HepG2 (cell line): ENCODE data around the gene CSNK1A1. TPM values are rescaled to one million over a fixed set of nuclear protein-coding genes. Genes with fewer than 3 reads are reported as not detected.

Experiments used
- CENPT ChIP-seq: sonication (generic); formaldehyde crosslinking; IDR thresholded peaks from 2 replicates; pipeline ENCODE4 v1.8.0; 2022; ENCODE audit warnings: low read depth, mild to moderate bottlenecking, moderate library complexity, missing genetic modification reagents
- CREB1 ChIP-seq, 2 experiments: fragments of 450-650 bp in 1 of 2; IDR thresholded peaks; 2 replicates each; pipeline ENCODE4 v1.6.1; 2016 to 2017; ENCODE audit warnings: control low read depth in 1 of 2, mild to moderate bottlenecking in 1 of 2, missing compliant biosample characterization in 1 of 2, missing genetic modification characterization in 1 of 2
- CREM ChIP-seq, 2 experiments: sonication (generic) in 1 of 2; formaldehyde crosslinking in 1 of 2; IDR thresholded peaks; 2 replicates each; pipeline versions ENCODE4 v1.4.0 to v1.6.1; 2016 to 2020; ENCODE audit warnings: antibody characterized with exemption in 1 of 2, mild to moderate bottlenecking in 1 of 2, missing genetic modification reagents in 1 of 2
- EP300 ChIP-seq, 3 experiments: sonication (generic) in 1 of 3; formaldehyde crosslinking in 1 of 3; IDR thresholded peaks; 2 replicates each; pipeline versions ENCODE4 v1.5.1 to v1.6.1; 2011 to 2020; ENCODE audit warnings: low read depth in 2 of 3, low read length in 2 of 3, borderline replicate concordance in 1 of 3, improper control_type of control experiment in 1 of 3, mild to moderate bottlenecking in 1 of 3, missing genetic modification reagents in 1 of 3, moderate library complexity in 1 of 3
- GPBP1L1 ChIP-seq: sonication (generic); formaldehyde crosslinking; IDR thresholded peaks from 2 replicates; pipeline ENCODE4 v1.5.0; 2020; ENCODE audit warnings: mild to moderate bottlenecking, missing genetic modification reagents
- KAT2B ChIP-seq: fragments of 150-350 bp; IDR thresholded peaks from 2 replicates; pipeline ENCODE4 v1.6.1; 2014; ENCODE audit warnings: low read depth, low read length, borderline replicate concordance
- LCORL ChIP-seq, 2 experiments: fragments of 450-650 bp in 1 of 2; sonication (generic) in 1 of 2; formaldehyde crosslinking in 1 of 2; IDR thresholded peaks; 2 replicates each; pipeline versions ENCODE4 v1.5.0 to v1.6.1; 2017 to 2020; ENCODE audit warnings: antibody characterized with exemption in 1 of 2, missing genetic modification reagents in 1 of 2
- NCOR1 ChIP-seq: fragments of 200-600 bp; sonication (generic); IDR thresholded peaks from 2 replicates; pipeline ENCODE4 v1.7.0; 2017; ENCODE audit warnings: antibody characterized with exemption, low read length, borderline replicate concordance
- PHF5A ChIP-seq: IDR thresholded peaks from one replicate; pipeline ENCODE4 v1.6.1; 2018; ENCODE audit warnings: low read depth, missing genetic modification reagents; ENCODE audit not compliant: unreplicated experiment
- SIN3A ChIP-seq: IDR thresholded peaks from 2 replicates; pipeline ENCODE4 v1.6.1; 2011; ENCODE audit warnings: low read depth, mild to moderate bottlenecking, control low read depth, low read length, borderline replicate concordance
- SMAD3 ChIP-seq: sonication (generic); formaldehyde crosslinking; IDR thresholded peaks from 2 replicates; pipeline ENCODE4 v1.4.0; 2020; ENCODE audit warnings: missing genetic modification reagents
- SMARCC2 ChIP-seq: fragments of 450-650 bp; IDR thresholded peaks from 2 replicates; pipeline ENCODE4 v1.6.1; 2017; ENCODE audit warnings: antibody characterized with exemption, mild to moderate bottlenecking
- TBX3 ChIP-seq: fragments of 450-650 bp; IDR thresholded peaks from 2 replicates; pipeline ENCODE4 v1.6.1; 2017; ENCODE audit warnings: antibody characterized with exemption, mild to moderate bottlenecking, inconsistent platforms, borderline replicate concordance
- ZBTB7B ChIP-seq: sonication (generic); formaldehyde crosslinking; IDR thresholded peaks from 2 replicates; pipeline ENCODE4 v1.4.0; 2020; ENCODE audit warnings: missing genetic modification reagents
- ZNF136 ChIP-seq: sonication (generic); formaldehyde crosslinking; IDR thresholded peaks from 2 replicates; pipeline ENCODE4 v1.8.1; 2022; ENCODE audit warnings: low read depth, mild to moderate bottlenecking, moderate library complexity, missing genetic modification reagents
- ZNF18 ChIP-seq: sonication (generic); formaldehyde crosslinking; IDR thresholded peaks from 2 replicates; pipeline ENCODE4 v1.8.0; 2022; ENCODE audit warnings: mild to moderate bottlenecking, missing genetic modification reagents; ENCODE audit not compliant: insufficient replicate concordance
- ZNF333 ChIP-seq: sonication (generic); formaldehyde crosslinking; IDR thresholded peaks from 2 replicates; pipeline ENCODE4 v1.4.0; 2020; ENCODE audit warnings: mild to moderate bottlenecking, missing genetic modification reagents, borderline replicate concordance
- ZNF550 ChIP-seq: sonication (generic); formaldehyde crosslinking; IDR thresholded peaks from 2 replicates; pipeline ENCODE4 v1.4.0; 2020; ENCODE audit warnings: mild to moderate bottlenecking, missing genetic modification reagents, borderline replicate concordance
- ZNF558 ChIP-seq: sonication (generic); formaldehyde crosslinking; IDR thresholded peaks from 2 replicates; pipeline ENCODE4 v1.9.0; 2022; ENCODE audit warnings: mild to moderate bottlenecking, missing genetic modification reagents, borderline replicate concordance
- ZNF816 ChIP-seq: sonication (generic); formaldehyde crosslinking; IDR thresholded peaks from 2 replicates; pipeline ENCODE4 v1.8.0; 2022; ENCODE audit warnings: missing genetic modification reagents, mild to moderate bottlenecking, borderline replicate concordance
- ZSCAN29 ChIP-seq: sonication (generic); formaldehyde crosslinking; conservative IDR thresholded peaks from 2 replicates; pipeline ENCODE4 v1.4.0; 2020; ENCODE audit warnings: mild to moderate bottlenecking, missing genetic modification reagents
- polyA plus RNA-seq, 8 experiments: library from polyadenylated mRNA; depleted of rRNA in 3 of 8; stranded (reverse) in 7 of 8; unstranded in 1 of 8; fragments of >200 nt; fragmentation: Illumina TruSeq in 4 of 8; extraction: Trizol in 4 of 8; gene quantifications; 2 replicates each; pipeline versions ENCODE4 v1.2.1 to v1.2.3, GENCODE V29; 2011 to 2016; ENCODE audit warnings: low read depth in 4 of 8, missing spikeins in 1 of 8, mixed read lengths in 1 of 8; ENCODE audit not compliant: insufficient read depth in 1 of 8
- total RNA-seq, 5 experiments: library from RNA; depleted of rRNA; stranded (reverse); fragments of >200 nt; fragmentation: Illumina TruSeq; extraction: Trizol; gene quantifications; 2 replicates each; pipeline ENCODE4 v1.2.3, GENCODE V29; 2016; ENCODE audit warnings: low read depth in 1 of 5
- TF ChIP-seq, protein P1 (sequence below): sonication (generic); formaldehyde crosslinking; IDR thresholded peaks from 2 replicates; pipeline ENCODE4 v1.8.1; 2023; ENCODE audit warnings: mild to moderate bottlenecking, moderate library complexity, missing genetic modification reagents
- TF ChIP-seq, protein P2 (sequence below): sonication (generic); formaldehyde crosslinking; IDR thresholded peaks from 2 replicates; pipeline ENCODE4 v1.4.0; 2020; ENCODE audit warnings: mild to moderate bottlenecking, missing genetic modification reagents

The CSNK1A1 gene
- total and polyA plus RNA-seq, 2 of the 13 experiments (the other 11 are each of a cell fraction or from before 2014, with no cell fraction given): 89.0 to 149 TPM

DNA sequence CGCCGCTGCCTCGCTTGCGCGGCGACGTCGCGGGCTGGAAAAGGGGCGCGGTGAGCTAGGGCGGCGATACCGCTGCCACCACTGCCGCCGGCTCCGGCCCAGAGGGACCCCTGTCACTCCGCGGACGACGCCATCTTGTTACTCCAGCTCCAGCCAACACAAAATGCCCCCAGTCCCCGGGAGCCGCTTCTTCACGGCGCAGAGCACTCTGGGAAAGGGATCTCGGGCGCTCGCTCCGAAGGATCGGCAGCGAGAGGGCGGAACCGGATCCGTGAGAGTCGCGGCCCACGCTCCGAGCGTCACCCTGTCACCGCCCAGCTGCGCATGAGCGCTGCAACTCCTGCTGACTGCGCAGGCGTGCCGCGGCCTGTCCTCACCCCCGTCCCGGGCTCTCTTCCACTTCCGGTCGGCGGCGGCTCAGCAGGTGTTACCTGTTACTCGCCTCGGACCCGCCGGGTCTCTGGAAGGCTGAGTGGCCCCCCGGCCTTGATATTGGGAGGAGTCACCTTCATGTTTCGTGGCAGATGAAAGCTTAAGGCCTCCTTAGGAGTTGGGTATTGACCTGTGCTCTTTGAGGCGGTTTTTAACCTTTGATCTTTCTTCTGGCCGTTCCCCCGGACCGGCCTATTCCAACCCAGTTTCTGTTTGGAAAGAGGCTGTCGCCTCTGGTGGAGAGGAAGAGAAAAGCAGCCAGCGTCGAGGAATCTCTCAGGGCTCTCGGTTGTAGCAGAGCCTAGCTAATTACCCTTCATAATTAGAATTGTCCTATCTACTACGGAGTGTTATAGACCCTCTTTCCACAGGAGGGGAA is at the start of gene CSNK1A1 (continued):
- TF ChIP-seq, protein P1, sequence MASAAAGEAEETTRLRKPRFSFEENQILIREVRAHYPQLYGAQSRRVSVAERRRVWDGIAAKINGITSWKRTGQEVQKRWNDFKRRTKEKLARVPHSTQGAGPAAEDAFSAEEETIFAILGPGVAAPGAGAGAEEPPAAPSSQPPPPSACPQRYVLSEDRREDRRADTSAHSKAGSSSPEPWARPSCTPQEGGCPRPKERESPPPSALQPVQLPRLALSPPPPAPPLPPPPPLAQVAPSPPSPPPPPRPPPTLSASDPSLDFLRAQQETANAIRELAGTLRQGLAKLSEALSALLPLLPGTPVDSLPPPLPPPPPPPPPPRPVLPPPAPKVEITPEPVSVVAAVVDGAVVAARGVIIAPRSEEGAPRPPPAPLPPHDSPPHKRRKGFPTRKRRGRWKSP (CRISPR knock-in tag): peak; percentile 83; the same call in 1 of the 2 replicates
- TF ChIP-seq KAT2B (no peak), NCOR1 (peak; percentile 96), CREB1 (IDR thresholded peaks at IDR 0.05) (peak; percentile 77), CREB1 (CRISPR knock-in tag; IDR thresholded peaks at IDR 0.05) (peak; percentile 83), GPBP1L1 (CRISPR knock-in tag) (no peak), SMAD3 (no peak), ZSCAN29 (CRISPR knock-in tag) (no peak; the same call in 1 of the 2 replicates), ZNF550 (CRISPR knock-in tag) (no peak), ZNF136 (CRISPR knock-in tag) (no peak), CENPT (CRISPR knock-in tag) (no peak), LCORL (IDR thresholded peaks at IDR 0.05) (no peak), LCORL (CRISPR knock-in tag; IDR thresholded peaks at IDR 0.05) (peak; percentile 68), ZBTB7B (peak; percentile 51), EP300 (IDR thresholded peaks at IDR 0.05; ENCODE audit: low read depth in 2 of 2, low read length in 2 of 2) (peak in 1 of 2 experiments; percentile 58; a peak in 1 of 4 replicates), EP300 (CRISPR knock-in tag; IDR thresholded peaks at IDR 0.05; ENCODE audit: borderline replicate concordance) (no peak; the same call in none of the 2 replicates), ZNF816 (peak; percentile 60; the same call in 1 of the 2 replicates), PHF5A (CRISPR knock-in tag) (no peak), SMARCC2 (no peak), ZNF333 (CRISPR knock-in tag) (peak; percentile 30; the same call in 1 of the 2 replicates), ZNF558 (CRISPR knock-in tag) (peak; percentile 15; the same call in 1 of the 2 replicates), CREM (IDR thresholded peaks at IDR 0.05) (peak; percentile 61; the same call in 1 of the 2 replicates), CREM (CRISPR knock-in tag; IDR thresholded peaks at IDR 0.05) (no peak), ZNF18 (CRISPR knock-in tag) (peak; percentile 69), SIN3A (peak; percentile 43; the same call in 1 of the 2 replicates), TBX3 (0 out of 2 replicates have a peak, but pooled peaks have one; percentile 50)
- TF ChIP-seq, protein P2, sequence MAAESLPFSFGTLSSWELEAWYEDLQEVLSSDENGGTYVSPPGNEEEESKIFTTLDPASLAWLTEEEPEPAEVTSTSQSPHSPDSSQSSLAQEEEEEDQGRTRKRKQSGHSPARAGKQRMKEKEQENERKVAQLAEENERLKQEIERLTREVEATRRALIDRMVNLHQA (CRISPR knock-in tag): no peak
